HepG2 (cell line): ENCODE results near the gene COL5A2. TPM values are rescaled to one million over a fixed set of nuclear protein-coding genes. Genes with fewer than 3 reads are reported as not detected.

ENCODE experiments used
- ARID2 ChIP-seq: sonication (generic); formaldehyde crosslinking; IDR thresholded peaks from 2 replicates; pipeline ENCODE4 v1.8.1; 2022; ENCODE audit warnings: mild to moderate bottlenecking, missing genetic modification reagents, borderline replicate concordance
- HDAC2 ChIP-seq: sonication (generic); formaldehyde crosslinking; IDR thresholded peaks from 2 replicates; pipeline ENCODE4 v1.4.0; 2020; ENCODE audit warnings: missing genetic modification reagents
- MBNL3 ChIP-seq: fragments of 250-450 bp; sonication (Bioruptor Pico); conservative IDR thresholded peaks from 2 replicates; pipeline ENCODE4 v1.8.0; 2022; ENCODE audit warnings: mild to moderate bottlenecking, inconsistent platforms
- MTF1 ChIP-seq: sonication (generic); formaldehyde crosslinking; IDR thresholded peaks from 2 replicates; pipeline ENCODE4 v1.5.0; 2020; ENCODE audit warnings: missing genetic modification reagents
- NBN ChIP-seq: fragments of 450-650 bp; conservative IDR thresholded peaks from 2 replicates; pipeline ENCODE4 v1.6.1; 2017
- TEAD3 ChIP-seq: optimal IDR thresholded peaks from 2 replicates; pipeline ENCODE3; 2016; ENCODE audit warnings: borderline replicate concordance
- THAP11 ChIP-seq: IDR thresholded peaks from 2 replicates; pipeline ENCODE4 v1.6.1; 2016; ENCODE audit warnings: missing biosample characterization, missing genetic modification reagents
- TSC22D2 ChIP-seq: sonication (generic); formaldehyde crosslinking; IDR thresholded peaks from 2 replicates; pipeline ENCODE4 v1.5.1; 2020; ENCODE audit warnings: missing genetic modification reagents, mild to moderate bottlenecking, borderline replicate concordance
- ZFP90 ChIP-seq: sonication (generic); formaldehyde crosslinking; IDR thresholded peaks from 2 replicates; pipeline ENCODE4 v1.8.0; 2022; ENCODE audit warnings: missing genetic modification reagents, mild to moderate bottlenecking, inconsistent platforms, borderline replicate concordance
- ZNF382 ChIP-seq: sonication (generic); formaldehyde crosslinking; IDR thresholded peaks from 2 replicates; pipeline ENCODE4 v1.5.0; 2020; ENCODE audit warnings: missing genetic modification reagents, mild to moderate bottlenecking, borderline replicate concordance
- ZNF616 ChIP-seq: sonication (generic); formaldehyde crosslinking; IDR thresholded peaks from 2 replicates; pipeline ENCODE4 v1.5.0; 2020; ENCODE audit warnings: low read depth, mild to moderate bottlenecking, missing genetic modification reagents
- polyA plus RNA-seq, 8 experiments: library from polyadenylated mRNA; depleted of rRNA in 3 of 8; stranded (reverse) in 7 of 8; unstranded in 1 of 8; fragments of >200 nt; fragmentation: Illumina TruSeq in 4 of 8; extraction: Trizol in 4 of 8; gene quantifications; 2 replicates each; pipeline versions ENCODE4 v1.2.1 to v1.2.3, GENCODE V29; 2011 to 2016; ENCODE audit warnings: low read depth in 4 of 8, missing spikeins in 1 of 8, mixed read lengths in 1 of 8; ENCODE audit not compliant: insufficient read depth in 1 of 8
- total RNA-seq, 5 experiments: library from RNA; depleted of rRNA; stranded (reverse); fragments of >200 nt; fragmentation: Illumina TruSeq; extraction: Trizol; gene quantifications; 2 replicates each; pipeline ENCODE4 v1.2.3, GENCODE V29; 2016; ENCODE audit warnings: low read depth in 1 of 5
- TF ChIP-seq, protein P1 (sequence below): IDR thresholded peaks from 2 replicates; pipeline ENCODE4 v1.6.1; 2016; ENCODE audit warnings: missing compliant biosample characterization, missing genetic modification reagents, borderline replicate concordance
- TF ChIP-seq, protein P2 (sequence below): sonication (generic); formaldehyde crosslinking; IDR thresholded peaks from 2 replicates; pipeline ENCODE4 v1.5.0; 2020; ENCODE audit warnings: missing genetic modification reagents
- TF ChIP-seq, protein P3 (sequence below): IDR thresholded peaks from 2 replicates; pipeline ENCODE4 v1.6.1; 2016; ENCODE audit warnings: mild to moderate bottlenecking
- TF ChIP-seq, protein P4 (sequence below): sonication (generic); formaldehyde crosslinking; IDR thresholded peaks from 2 replicates; pipeline ENCODE4; 2020; ENCODE audit warnings: missing genetic modification reagents, mild to moderate bottlenecking, borderline replicate concordance
- TF ChIP-seq, protein P5 (sequence below): sonication (generic); formaldehyde crosslinking; IDR thresholded peaks from 2 replicates; pipeline ENCODE4 v1.4.0; 2020; ENCODE audit warnings: mild to moderate bottlenecking, missing genetic modification reagents, borderline replicate concordance

The COL5A2 gene
- total and polyA plus RNA-seq, 2 of the 13 experiments (the other 11 are each of a cell fraction or from before 2014, with no cell fraction given) = 0.83 to 1.5 TPM

DNA sequence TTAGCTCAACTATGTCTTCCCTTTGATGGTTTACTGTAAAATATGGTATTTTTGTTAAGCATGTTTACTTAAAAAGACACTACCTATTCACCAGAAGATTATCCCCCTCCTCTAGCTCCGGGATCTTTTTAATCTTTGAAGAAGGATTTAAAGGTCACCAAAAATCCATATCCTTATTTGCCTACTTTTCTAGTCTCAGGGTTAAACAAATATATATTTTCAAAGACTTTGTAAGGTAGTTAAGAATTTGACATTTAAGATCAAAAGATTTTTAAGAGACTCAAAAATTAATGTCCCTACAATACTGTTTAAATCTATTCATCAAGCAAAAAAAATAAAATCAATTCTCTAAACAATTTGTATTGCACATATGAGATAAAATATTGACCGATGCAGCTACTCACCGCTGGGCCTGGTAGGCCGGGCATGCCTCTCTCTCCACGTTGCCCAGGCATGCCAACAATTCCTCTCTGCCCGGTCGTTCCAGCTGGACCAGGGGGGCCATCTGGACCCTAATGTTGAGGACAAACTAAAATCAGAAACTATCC is 129.3 kb downstream of the COL5A2 start (continued):
- TF ChIP-seq ZNF382 (CRISPR knock-in tag) (no peak), ZNF616 (no peak), MBNL3 (CRISPR knock-in tag) (no peak), TSC22D2 (CRISPR knock-in tag) (peak; percentile 57; the same call in 1 of the 2 replicates), NBN (no peak), ARID2 (CRISPR knock-in tag) (0 out of 2 replicates have a peak, but pooled peaks have one; percentile 33), ZFP90 (CRISPR knock-in tag) (no peak), MTF1 (CRISPR knock-in tag) (0 out of 2 replicates have a peak, but pooled peaks have one; percentile 22), THAP11 (CRISPR knock-in tag) (peak; percentile 64), HDAC2 (CRISPR knock-in tag) (peak; percentile 71), TEAD3 (peak; percentile 93)
- TF ChIP-seq, protein P1, sequence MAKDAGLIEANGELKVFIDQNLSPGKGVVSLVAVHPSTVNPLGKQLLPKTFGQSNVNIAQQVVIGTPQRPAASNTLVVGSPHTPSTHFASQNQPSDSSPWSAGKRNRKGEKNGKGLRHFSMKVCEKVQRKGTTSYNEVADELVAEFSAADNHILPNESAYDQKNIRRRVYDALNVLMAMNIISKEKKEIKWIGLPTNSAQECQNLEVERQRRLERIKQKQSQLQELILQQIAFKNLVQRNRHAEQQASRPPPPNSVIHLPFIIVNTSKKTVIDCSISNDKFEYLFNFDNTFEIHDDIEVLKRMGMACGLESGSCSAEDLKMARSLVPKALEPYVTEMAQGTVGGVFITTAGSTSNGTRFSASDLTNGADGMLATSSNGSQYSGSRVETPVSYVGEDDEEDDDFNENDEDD (CRISPR knock-in tag) = no peak
- TF ChIP-seq, protein P2, sequence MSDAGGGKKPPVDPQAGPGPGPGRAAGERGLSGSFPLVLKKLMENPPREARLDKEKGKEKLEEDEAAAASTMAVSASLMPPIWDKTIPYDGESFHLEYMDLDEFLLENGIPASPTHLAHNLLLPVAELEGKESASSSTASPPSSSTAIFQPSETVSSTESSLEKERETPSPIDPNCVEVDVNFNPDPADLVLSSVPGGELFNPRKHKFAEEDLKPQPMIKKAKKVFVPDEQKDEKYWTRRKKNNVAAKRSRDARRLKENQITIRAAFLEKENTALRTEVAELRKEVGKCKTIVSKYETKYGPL = peak; percentile 33; the same call in 1 of the 2 replicates
- TF ChIP-seq, protein P3, sequence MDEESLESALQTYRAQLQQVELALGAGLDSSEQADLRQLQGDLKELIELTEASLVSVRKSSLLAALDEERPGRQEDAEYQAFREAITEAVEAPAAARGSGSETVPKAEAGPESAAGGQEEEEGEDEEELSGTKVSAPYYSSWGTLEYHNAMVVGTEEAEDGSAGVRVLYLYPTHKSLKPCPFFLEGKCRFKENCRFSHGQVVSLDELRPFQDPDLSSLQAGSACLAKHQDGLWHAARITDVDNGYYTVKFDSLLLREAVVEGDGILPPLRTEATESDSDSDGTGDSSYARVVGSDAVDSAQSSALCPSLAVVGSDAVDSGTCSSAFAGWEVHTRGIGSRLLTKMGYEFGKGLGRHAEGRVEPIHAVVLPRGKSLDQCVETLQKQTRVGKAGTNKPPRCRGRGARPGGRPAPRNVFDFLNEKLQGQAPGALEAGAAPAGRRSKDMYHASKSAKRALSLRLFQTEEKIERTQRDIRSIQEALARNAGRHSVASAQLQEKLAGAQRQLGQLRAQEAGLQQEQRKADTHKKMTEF (CRISPR knock-in tag) = peak; percentile 98
- TF ChIP-seq, protein P4, sequence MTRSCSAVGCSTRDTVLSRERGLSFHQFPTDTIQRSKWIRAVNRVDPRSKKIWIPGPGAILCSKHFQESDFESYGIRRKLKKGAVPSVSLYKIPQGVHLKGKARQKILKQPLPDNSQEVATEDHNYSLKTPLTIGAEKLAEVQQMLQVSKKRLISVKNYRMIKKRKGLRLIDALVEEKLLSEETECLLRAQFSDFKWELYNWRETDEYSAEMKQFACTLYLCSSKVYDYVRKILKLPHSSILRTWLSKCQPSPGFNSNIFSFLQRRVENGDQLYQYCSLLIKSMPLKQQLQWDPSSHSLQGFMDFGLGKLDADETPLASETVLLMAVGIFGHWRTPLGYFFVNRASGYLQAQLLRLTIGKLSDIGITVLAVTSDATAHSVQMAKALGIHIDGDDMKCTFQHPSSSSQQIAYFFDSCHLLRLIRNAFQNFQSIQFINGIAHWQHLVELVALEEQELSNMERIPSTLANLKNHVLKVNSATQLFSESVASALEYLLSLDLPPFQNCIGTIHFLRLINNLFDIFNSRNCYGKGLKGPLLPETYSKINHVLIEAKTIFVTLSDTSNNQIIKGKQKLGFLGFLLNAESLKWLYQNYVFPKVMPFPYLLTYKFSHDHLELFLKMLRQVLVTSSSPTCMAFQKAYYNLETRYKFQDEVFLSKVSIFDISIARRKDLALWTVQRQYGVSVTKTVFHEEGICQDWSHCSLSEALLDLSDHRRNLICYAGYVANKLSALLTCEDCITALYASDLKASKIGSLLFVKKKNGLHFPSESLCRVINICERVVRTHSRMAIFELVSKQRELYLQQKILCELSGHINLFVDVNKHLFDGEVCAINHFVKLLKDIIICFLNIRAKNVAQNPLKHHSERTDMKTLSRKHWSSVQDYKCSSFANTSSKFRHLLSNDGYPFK (CRISPR knock-in tag) = no peak
- TF ChIP-seq, protein P5, sequence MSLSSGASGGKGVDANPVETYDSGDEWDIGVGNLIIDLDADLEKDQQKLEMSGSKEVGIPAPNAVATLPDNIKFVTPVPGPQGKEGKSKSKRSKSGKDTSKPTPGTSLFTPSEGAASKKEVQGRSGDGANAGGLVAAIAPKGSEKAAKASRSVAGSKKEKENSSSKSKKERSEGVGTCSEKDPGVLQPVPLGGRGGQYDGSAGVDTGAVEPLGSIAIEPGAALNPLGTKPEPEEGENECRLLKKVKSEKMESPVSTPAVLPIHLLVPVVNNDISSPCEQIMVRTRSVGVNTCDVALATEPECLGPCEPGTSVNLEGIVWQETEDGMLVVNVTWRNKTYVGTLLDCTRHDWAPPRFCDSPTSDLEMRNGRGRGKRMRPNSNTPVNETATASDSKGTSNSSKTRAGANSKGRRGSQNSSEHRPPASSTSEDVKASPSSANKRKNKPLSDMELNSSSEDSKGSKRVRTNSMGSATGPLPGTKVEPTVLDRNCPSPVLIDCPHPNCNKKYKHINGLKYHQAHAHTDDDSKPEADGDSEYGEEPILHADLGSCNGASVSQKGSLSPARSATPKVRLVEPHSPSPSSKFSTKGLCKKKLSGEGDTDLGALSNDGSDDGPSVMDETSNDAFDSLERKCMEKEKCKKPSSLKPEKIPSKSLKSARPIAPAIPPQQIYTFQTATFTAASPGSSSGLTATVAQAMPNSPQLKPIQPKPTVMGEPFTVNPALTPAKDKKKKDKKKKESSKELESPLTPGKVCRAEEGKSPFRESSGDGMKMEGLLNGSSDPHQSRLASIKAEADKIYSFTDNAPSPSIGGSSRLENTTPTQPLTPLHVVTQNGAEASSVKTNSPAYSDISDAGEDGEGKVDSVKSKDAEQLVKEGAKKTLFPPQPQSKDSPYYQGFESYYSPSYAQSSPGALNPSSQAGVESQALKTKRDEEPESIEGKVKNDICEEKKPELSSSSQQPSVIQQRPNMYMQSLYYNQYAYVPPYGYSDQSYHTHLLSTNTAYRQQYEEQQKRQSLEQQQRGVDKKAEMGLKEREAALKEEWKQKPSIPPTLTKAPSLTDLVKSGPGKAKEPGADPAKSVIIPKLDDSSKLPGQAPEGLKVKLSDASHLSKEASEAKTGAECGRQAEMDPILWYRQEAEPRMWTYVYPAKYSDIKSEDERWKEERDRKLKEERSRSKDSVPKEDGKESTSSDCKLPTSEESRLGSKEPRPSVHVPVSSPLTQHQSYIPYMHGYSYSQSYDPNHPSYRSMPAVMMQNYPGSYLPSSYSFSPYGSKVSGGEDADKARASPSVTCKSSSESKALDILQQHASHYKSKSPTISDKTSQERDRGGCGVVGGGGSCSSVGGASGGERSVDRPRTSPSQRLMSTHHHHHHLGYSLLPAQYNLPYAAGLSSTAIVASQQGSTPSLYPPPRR (CRISPR knock-in tag) = peak; percentile 97
